ENCODE data around the gene TMX3. TPM values are rescaled to one million over a fixed set of nuclear protein-coding genes. Genes with fewer than 3 reads are reported as not detected.

Gene TMX3
- total and polyA plus RNA-seq, 2 donors (not counting 3 experiments of a cell fraction or from before 2014, with no cell fraction given), result 20.0 to 65.5 TPM

- intact Hi-C loops (cut with micrococcal nuclease), result no loop called here
- Histone ChIP-seq H4K20me1 (replicated peaks; ENCODE audit: control insufficient read depth, extremely low read depth, insufficient read depth, low read length) (no peaks in the 10 kb centered on the region), H3K4me3 (replicated peaks in 1 of 3; ENCODE audit: insufficient read depth in 1 of 3, low read depth in 1 of 3, low read length in 3 of 3) (no peak overlapping the region), H3K4me1 (ENCODE audit: control insufficient read depth, extremely low read depth, insufficient read depth, low read length) (no peaks in the 10 kb centered on the region), H3K9me1 (replicated peaks; ENCODE audit: control insufficient read depth, extremely low read depth, insufficient read depth, low read length) (no peaks in the 10 kb centered on the region), H3K36me3 (ENCODE audit: control insufficient read depth in 2 of 2, extremely low read depth in 1 of 2, insufficient read depth in 2 of 2, low read length in 2 of 2) (peaks cover 12 to 20% of the 10 kb centered on the region in 2 experiments), H2AFZ (ENCODE audit: low read depth, low read length) (no peak overlapping the region), H3K27me3 (ENCODE audit: control insufficient read depth in 2 of 2, insufficient read depth in 2 of 2, low read length in 2 of 2) (no peaks in the 10 kb centered on the region), H3K9me3 (replicated peaks; ENCODE audit: control insufficient read depth, insufficient read depth, low read length) (no peaks in the 10 kb centered on the region), H3K27ac (ENCODE audit: insufficient read depth, low read depth, low read length) (no peak overlapping the region), H3K4me2 (ENCODE audit: insufficient read depth, low read length) (no peak overlapping the region), H3K9ac (replicated peaks; ENCODE audit: extremely low read depth, insufficient read depth, low read length) (no peak overlapping the region), H3K79me2 (ENCODE audit: control insufficient read depth, insufficient read depth, low read length) (no peaks in the 10 kb centered on the region)
- ChIA-PET POLR2A (no interaction called here), CTCF (no interaction called here)
- no TSS peak for BruUV-seq (replicated peaks)
- no peak for TF ChIP-seq CTCF (IDR thresholded peaks at IDR 0.05; ENCODE audit: extremely low read depth in 1 of 2, insufficient read depth in 1 of 2, low read depth in 1 of 2, low read length in 2 of 2)
- no peak for TF ChIP-seq POLR2A (IDR thresholded peaks at IDR 0.05; ENCODE audit: low read depth, low read length)
- no peak for TF ChIP-seq POLR2AphosphoS5 (IDR thresholded peaks at IDR 0.05; ENCODE audit: insufficient read depth, low read depth, low read length)
- no peak for TF ChIP-seq GATA2 (IDR thresholded peaks at IDR 0.05; ENCODE audit: insufficient read depth, insufficient read length, low read depth, low read length)
- TF ChIP-seq FOS (IDR thresholded peaks at IDR 0.05; ENCODE audit: borderline replicate concordance, insufficient read depth, low read length), result no peak
- no peak for TF ChIP-seq MYC (IDR thresholded peaks at IDR 0.05; ENCODE audit: low read depth, low read length)
- TF ChIP-seq JUN (IDR thresholded peaks at IDR 0.05; ENCODE audit: borderline replicate concordance, insufficient read depth, insufficient read length, low read depth), result no peak
- TF ChIP-seq, protein P1, sequence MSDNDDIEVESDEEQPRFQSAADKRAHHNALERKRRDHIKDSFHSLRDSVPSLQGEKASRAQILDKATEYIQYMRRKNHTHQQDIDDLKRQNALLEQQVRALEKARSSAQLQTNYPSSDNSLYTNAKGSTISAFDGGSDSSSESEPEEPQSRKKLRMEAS (IDR thresholded peaks at IDR 0.05; ENCODE audit: insufficient read depth, insufficient read length), result no peak
- TF ChIP-seq EZH2 (IDR thresholded peaks at IDR 0.05; ENCODE audit: borderline replicate concordance, low read depth, low read length, severe bottlenecking), result no peak
- DNase-seq (ENCODE audit: low read depth, low spot score), result no peak
- no peak for FAIRE-seq
- dilution Hi-C loops (cut with MboI; ENCODE audit: extremely low pct_ligation_motif_present, low sequenced_read_pairs), result no loop called here
Measured at GRCh38 chr18:68693091-68693815, 21.7 kb downstream of the TMX3 start.

All from endothelial cell of umbilical vein (primary cell).